Embryonic facial prominence (tissue), 1 donor: ENCODE results near the gene SLC35E2B.
"Not testable (repeated sequence)": the region's sequence is repeated elsewhere in the genome, so short reads cannot be mapped to it uniquely, and the experiment has no call there.

Source experiments
- DNase-seq: peaks from one replicate; pipeline ENCODE4 v3.0.0-alpha.2; 2016; ENCODE audit errors: extremely low spot score

Gene SLC35E2B

GRCh38 chr1:1639368-1639767 lies 53.2 kb downstream of the SLC35E2B start:
- DNase-seq: not testable (repeated sequence)

- not testable (repeated sequence) for DNase-seq
These were observed 54.1 kb downstream of the SLC35E2B start for GRCh38 chr1:1638528-1638927.

- DNase-seq: not testable (repeated sequence)
These were observed 55.1 kb downstream of the SLC35E2B start for GRCh38 chr1:1637479-1637875.

GRCh38 chr1:1636621-1637478 lies 55.7 kb downstream of the SLC35E2B start:
- not testable (repeated sequence) for DNase-seq

- not testable (repeated sequence) for DNase-seq
These were observed 58.0 kb downstream of the SLC35E2B start for GRCh38 chr1:1634613-1635012.

- not testable (repeated sequence) for DNase-seq
These were observed 59.2 kb downstream of the SLC35E2B start for GRCh38 chr1:1633409-1633808.

- DNase-seq: no peak
These were observed 60.7 kb downstream of the SLC35E2B start, which contains the start of gene MMP23B for GRCh38 chr1:1631782-1632420. TSS of gene MMP23B (plus strand) at chr1:1632173. CDS start at chr1:1632219, 46 bp downstream.

- DNase-seq: no peak
These were observed 61.4 kb downstream of the SLC35E2B start for GRCh38 chr1:1630965-1631781.

GRCh38 chr1:1630191-1630964 lies 62.2 kb downstream of the SLC35E2B start:
- DNase-seq: peak; percentile 68

GRCh38 chr1:1629430-1630190 lies 63.0 kb downstream of the SLC35E2B start:
- no peak for DNase-seq

- no peak for DNase-seq
These were observed 63.7 kb downstream of the SLC35E2B start for GRCh38 chr1:1628754-1629429.

- no peak for DNase-seq
These were observed 64.5 kb downstream of the SLC35E2B start for GRCh38 chr1:1627829-1628753.

GRCh38 chr1:1627261-1627828 lies 65.2 kb downstream of the SLC35E2B start:
- DNase-seq: no peak

- no peak for DNase-seq
These were observed 66.1 kb downstream of the SLC35E2B start for GRCh38 chr1:1626207-1627141.

GRCh38 chr1:1625824-1626206 lies 66.8 kb downstream of the SLC35E2B start:
- no peak for DNase-seq

- DNase-seq: no peak
These were observed 67.2 kb downstream of the SLC35E2B start for GRCh38 chr1:1625404-1625775.
